Skeletal muscle tissue (tissue), 4 donors: ENCODE measurements around the gene TIMM44. TPM values are rescaled to one million over a fixed set of nuclear protein-coding genes. Genes with fewer than 3 reads are reported as not detected.

Experiments
- H3K27ac ChIP-seq: one replicate; pipeline ENCODE4 v1.7.0; 2013; ENCODE audit warnings: mild to moderate bottlenecking, low read depth, low read length, inconsistent platforms
- H3K27me3 ChIP-seq, 3 donors: one replicate each; pipeline ENCODE4 v1.7.0; 2013; ENCODE audit warnings: low read length in 3 of 3; ENCODE audit not compliant: control insufficient read depth in 3 of 3, insufficient read depth in 3 of 3
- H3K36me3 ChIP-seq, 3 donors: one replicate each; pipeline ENCODE4 v1.7.0; 2013; ENCODE audit warnings: low read length in 3 of 3; ENCODE audit not compliant: control insufficient read depth in 3 of 3, insufficient read depth in 3 of 3
- H3K4me1 ChIP-seq, 3 donors: one replicate each; pipeline ENCODE4 v1.7.0; 2013; ENCODE audit warnings: low read length in 3 of 3, mild to moderate bottlenecking in 3 of 3; ENCODE audit not compliant: control insufficient read depth in 3 of 3, insufficient read depth in 3 of 3
- H3K4me3 ChIP-seq, 3 donors: one replicate each; pipeline ENCODE4 v1.7.0; 2013; ENCODE audit warnings: low read length in 3 of 3
- H3K9ac ChIP-seq, 3 donors: one replicate each; pipeline ENCODE4 v1.7.0; 2013; ENCODE audit warnings: low read length in 3 of 3, mild to moderate bottlenecking in 3 of 3, moderate library complexity in 2 of 3, low read depth in 1 of 3
- H3K9me3 ChIP-seq, 3 donors: one replicate each; pipeline ENCODE4 v1.7.0; 2013; ENCODE audit warnings: low read length in 3 of 3; ENCODE audit not compliant: control insufficient read depth in 3 of 3
- total RNA-seq: library from RNA; depleted of rRNA; stranded (reverse); fragments of >200 nt; gene quantifications from one replicate; pipeline ENCODE4 v1.2.3, GENCODE V29; 2014
- donor health status: Osteomylitis.

TIMM44 gene
- total RNA-seq, 1 donor from 2014 or later = 36.0 TPM

DNA sequence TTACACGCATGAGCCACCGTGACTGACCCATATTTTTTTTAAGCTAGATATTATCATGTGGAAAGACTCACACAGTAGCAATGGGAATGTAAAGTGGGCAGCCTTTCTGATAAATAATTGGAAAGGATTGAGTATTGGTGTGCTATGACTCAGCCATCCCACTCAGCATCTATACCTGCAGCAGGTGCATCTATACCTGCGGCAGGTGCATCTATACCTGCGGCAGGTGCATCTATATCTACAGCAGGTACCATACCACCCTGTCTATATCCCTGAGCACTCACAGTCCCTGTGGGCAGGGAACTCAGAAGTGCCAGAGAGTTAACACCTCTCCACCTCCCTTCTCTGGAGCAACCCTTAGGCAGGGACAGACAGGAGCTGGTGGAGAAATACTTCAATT is 60.4 kb downstream of the TIMM44 start:
- no peak overlapping the region for H3K9ac ChIP-seq
- no peak overlapping the region for H3K4me3 ChIP-seq
- H3K9me3 ChIP-seq = no peaks in the 10 kb centered on the region
- H3K27me3 ChIP-seq = peaks cover 10 to 15% (median 10%) of the 10 kb centered on the region in 3 donors
- H3K27ac ChIP-seq = no peak overlapping the region
- H3K36me3 ChIP-seq = no peaks in the 10 kb centered on the region
- no peaks in the 10 kb centered on the region for H3K4me1 ChIP-seq

DNA sequence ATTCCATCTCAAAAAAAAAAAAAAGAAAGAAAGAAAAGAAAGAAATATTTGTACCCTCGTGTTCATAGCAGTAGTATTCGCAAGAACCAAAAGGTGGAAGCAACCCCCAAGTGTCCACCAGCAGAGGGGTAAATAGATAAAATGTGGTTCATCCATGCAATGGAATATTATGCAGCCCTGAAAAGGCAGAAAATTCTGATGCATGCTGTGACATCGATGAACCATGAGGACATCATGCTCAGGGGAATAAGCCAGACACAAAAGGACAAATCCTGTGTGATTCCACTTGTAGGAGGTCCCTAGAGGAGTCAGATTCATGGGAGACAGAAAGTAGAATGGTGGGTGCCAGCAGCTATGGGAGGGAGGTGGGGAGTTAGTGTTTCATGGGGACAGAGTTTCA is 61.6 kb downstream of the TIMM44 start:
- H3K4me1 ChIP-seq = no peaks in the 10 kb centered on the region
- no peaks in the 10 kb centered on the region for H3K36me3 ChIP-seq
- no peak overlapping the region for H3K4me3 ChIP-seq
- H3K27ac ChIP-seq = no peak overlapping the region
- H3K27me3 ChIP-seq = peaks cover 2 to 14% (median 13%) of the 10 kb centered on the region in 3 donors
- H3K9me3 ChIP-seq = no peaks in the 10 kb centered on the region
- H3K9ac ChIP-seq = no peak overlapping the region

DNA sequence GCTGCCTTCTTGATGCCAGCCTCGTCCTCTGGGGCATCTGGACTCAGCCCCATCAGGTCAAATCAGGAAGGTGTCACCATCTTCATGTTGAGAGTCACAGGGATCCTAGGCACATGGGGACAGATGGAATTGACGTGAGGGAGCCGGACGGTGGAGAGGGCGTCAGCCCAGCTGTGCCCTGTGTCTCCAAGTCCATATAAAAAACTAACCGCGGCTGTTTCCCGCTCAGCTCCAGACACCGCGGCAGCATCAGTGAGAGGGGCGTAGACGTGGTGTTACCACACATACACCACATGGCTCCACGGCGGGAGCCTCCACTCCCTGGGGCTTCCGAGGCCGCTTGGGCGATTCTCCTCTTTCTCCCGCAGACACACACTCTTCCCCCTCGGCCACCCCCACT is 63.6 kb downstream of the TIMM44 start:
- no peaks in the 10 kb centered on the region for H3K9me3 ChIP-seq
- no peaks in the 10 kb centered on the region for H3K4me1 ChIP-seq
- H3K36me3 ChIP-seq = no peaks in the 10 kb centered on the region
- no peak overlapping the region for H3K27ac ChIP-seq
- H3K4me3 ChIP-seq = no peak overlapping the region
- peaks cover 7 to 20% (median 9%) of the 10 kb centered on the region in 3 donors for H3K27me3 ChIP-seq
- no peak overlapping the region for H3K9ac ChIP-seq

DNA sequence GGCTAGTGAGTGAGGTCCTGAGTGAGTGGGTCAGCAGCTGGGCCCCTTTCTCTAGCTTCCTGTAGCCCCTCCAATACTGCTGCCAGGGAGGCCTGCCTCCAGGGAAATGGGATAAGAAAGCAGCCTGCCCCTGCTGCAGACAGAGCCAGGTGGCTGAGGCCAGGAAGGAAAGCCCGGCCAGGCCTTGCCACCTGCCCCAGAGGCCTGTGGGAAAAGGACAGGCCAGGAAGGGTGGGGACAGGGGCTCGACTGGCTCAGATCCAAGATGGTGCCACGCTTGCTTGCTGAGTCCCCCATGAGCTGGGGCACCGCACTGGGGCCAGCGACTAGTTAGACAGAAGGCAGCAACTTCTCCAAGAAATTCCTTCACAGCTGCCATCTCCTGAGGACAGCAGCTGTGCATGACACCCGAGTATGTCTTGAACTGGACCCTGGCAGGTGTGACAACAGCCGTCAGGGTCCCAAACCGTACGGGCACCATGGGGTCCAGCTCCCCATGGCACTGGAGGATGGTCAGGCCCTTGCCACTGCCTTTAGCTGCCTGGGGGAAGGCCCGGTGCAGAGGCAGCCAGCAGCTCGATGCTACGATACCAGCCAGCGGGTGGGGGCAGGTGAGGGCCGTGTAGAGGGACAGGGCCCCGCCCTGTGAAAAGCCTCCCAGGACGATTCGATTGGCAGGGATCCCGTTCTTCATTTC is 64.2 kb downstream of the TIMM44 start:
- Histone ChIP-seq H3K4me1 (peaks cover 0 to 5% (median 3%) of the 10 kb centered on the region in 3 donors), H3K9me3 (no peaks in the 10 kb centered on the region), H3K27me3 (peaks cover 13 to 26% (median 15%) of the 10 kb centered on the region in 3 donors), H3K36me3 (no peaks in the 10 kb centered on the region), H3K9ac (no peak overlapping the region), H3K4me3 (no peak overlapping the region), H3K27ac (no peak overlapping the region)

DNA sequence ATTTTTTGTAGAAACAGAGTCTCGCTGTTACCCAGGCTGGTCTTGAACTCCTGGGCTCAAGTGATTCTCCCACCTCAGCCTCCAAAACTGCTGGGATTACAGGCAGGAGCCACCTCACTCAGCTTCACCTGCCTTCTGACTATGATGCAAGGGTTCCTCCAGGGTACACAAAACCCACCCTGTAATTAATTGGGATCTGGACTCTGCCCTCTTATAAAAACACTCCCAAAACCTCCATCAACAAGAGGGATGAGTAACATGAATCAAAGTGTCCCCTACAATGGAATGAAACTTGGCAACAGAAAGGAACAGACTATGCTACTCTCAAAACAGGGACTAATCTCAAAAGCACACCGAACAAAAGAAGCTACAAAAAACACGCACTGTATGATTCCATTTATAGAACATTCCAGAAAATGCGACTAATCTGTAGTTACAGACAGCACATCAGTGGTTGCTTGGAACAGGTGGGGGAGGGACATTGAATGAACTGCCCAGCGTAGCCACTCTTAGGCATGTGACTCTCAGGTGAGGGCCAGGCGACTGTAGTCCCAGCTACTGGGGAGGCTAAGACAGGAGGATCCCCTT is 66.1 kb downstream of the TIMM44 start:
- Histone ChIP-seq H3K9me3 (no peaks in the 10 kb centered on the region), H3K4me1 (peaks cover 0 to 5% (median 3%) of the 10 kb centered on the region in 3 donors), H3K9ac (no peak overlapping the region), H3K36me3 (no peaks in the 10 kb centered on the region), H3K4me3 (no peak overlapping the region), H3K27me3 (peaks cover 23 to 39% (median 32%) of the 10 kb centered on the region in 3 donors), H3K27ac (no peak overlapping the region)

Other genes starting within 250 kb of the TIMM44 start
- gene FCER2, start 241.5 kb downstream of the TIMM44 start, total RNA-seq = under 0.01 TPM
- 0.52 TPM for gene CLEC4G, start 211.6 kb downstream of the TIMM44 start, total RNA-seq
- gene CD209, start 196.1 kb downstream of the TIMM44 start, total RNA-seq = 5.2 TPM
- gene CLEC4M, start 180.4 kb downstream of the TIMM44 start, total RNA-seq = not detected
- 9.4 TPM for gene EVI5L, start 113.4 kb downstream of the TIMM44 start, total RNA-seq
- not detected for gene PRR36, start 69.3 kb downstream of the TIMM44 start, total RNA-seq
- gene LRRC8E, start 55.2 kb downstream of the TIMM44 start, total RNA-seq = under 0.01 TPM
- 9.4 TPM for gene MAP2K7, start 39.8 kb downstream of the TIMM44 start, total RNA-seq
- gene TGFBR3L, start 28.8 kb downstream of the TIMM44 start, total RNA-seq = 1.6 TPM
- gene SNAPC2, start 23.3 kb downstream of the TIMM44 start, total RNA-seq = 6.3 TPM
- gene CTXN1, start 17.5 kb downstream of the TIMM44 start, total RNA-seq = 0.52 TPM
- gene ELAVL1, start 62.0 kb upstream of the TIMM44 start, total RNA-seq = 16.7 TPM
- not detected for gene CCL25, start 109.1 kb upstream of the TIMM44 start, total RNA-seq
- gene FBN3, start 205.9 kb upstream of the TIMM44 start, total RNA-seq = 4.2 TPM